ENCODE results near the gene RXFP1.

- TF ChIP-seq CTCF (IDR thresholded peaks at IDR 0.05; ENCODE audit: low read depth, low read length) (no peak), POLR2A (IDR thresholded peaks at IDR 0.05; ENCODE audit: extremely low read depth, insufficient read length) (no peak), MAX (IDR thresholded peaks at IDR 0.05; ENCODE audit: low read depth, low read length) (no peak)
Measured at GRCh38 chr4:158566860-158567259, 45.2 kb downstream of the RXFP1 start.

All from NB4 (cell line).